Astrocyte (in vitro differentiated cells and primary cell): ENCODE results near the gene ABI1.
"Not testable (repeated sequence)": the region's sequence is repeated elsewhere in the genome, so short reads cannot be mapped to it uniquely, and the experiment has no call there.

Experiments
- CTCF ChIP-seq: IDR thresholded peaks from 2 replicates; pipeline ENCODE4 v1.5.1; 2011; ENCODE audit warnings: low read depth, mild to moderate bottlenecking, inconsistent platforms, low read length, moderate library complexity; ENCODE audit not compliant: insufficient read depth
- EZH2 ChIP-seq: IDR thresholded peaks from 2 replicates; pipeline ENCODE4 v1.6.1; 2012; ENCODE audit warnings: mild to moderate bottlenecking, low read length, inconsistent platforms; ENCODE audit not compliant: insufficient read depth

GRCh38 chr10:26905253-26905781 is 44.6 kb upstream of the ABI1 start:
- not testable (repeated sequence) for TF ChIP-seq CTCF, EZH2
